OCI-LY3 (cell line): Measurements from ENCODE around the gene NRXN3.

Source experiments
- CTCF ChIP-seq: fragments of 200-600, 300-600 bp; sonication (generic); IDR thresholded peaks from 2 replicates; pipeline ENCODE4 v1.5.1; 2014; ENCODE audit warnings: antibody characterized with exemption, low read length, low read depth
- EZH2phosphoT487 ChIP-seq: fragments of 200-600 bp; shearing (Covaris generic); IDR thresholded peaks from 2 replicates; pipeline ENCODE4 v1.6.1; 2018; ENCODE audit warnings: antibody characterized with exemption, mixed run types, low read depth

DNA sequence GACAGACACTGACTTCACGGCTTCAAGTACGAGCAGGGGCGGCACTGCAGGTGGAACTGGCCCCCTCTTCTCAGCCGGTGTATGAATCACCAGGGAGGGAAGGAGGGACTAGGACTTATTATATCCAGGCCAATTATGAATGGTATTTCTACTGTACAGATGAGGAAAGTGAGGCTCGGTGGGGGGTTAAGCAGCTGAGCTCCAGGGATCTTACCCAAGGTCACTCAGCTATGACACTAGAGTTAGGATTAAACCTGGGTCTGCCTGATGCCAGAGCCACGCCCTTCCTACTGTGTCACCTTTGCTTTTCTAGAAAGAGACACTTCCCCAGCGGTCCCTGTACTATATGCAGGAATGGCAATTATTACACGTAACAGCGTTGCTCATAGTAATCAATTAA, 42.2 kb upstream of the NRXN3 start:
- TF ChIP-seq CTCF (no peak), EZH2phosphoT487 (no peak)
